Psoas muscle (tissue), 8 donors: Measurements from ENCODE around the gene SRPK2. TPM values are rescaled to one million over a fixed set of nuclear protein-coding genes. Genes with fewer than 3 reads are reported as not detected.

Experiments used
- ATAC-seq, 4 donors: fragments of 200-7000 bp; cut with Tn5 transposase; one replicate each; pipeline ENCODE4 v1.9.1; 2020; ENCODE audit warnings: moderate library complexity in 3 of 4, mild to moderate bottlenecking in 2 of 4
- DNase-seq, 2 donors: peaks; one replicate each; pipeline ENCODE4 v3.0.0-alpha.2; 2020
- H3K27ac ChIP-seq: fragments of 200-600 bp; one replicate; pipeline ENCODE4 v1.8.0; 2022
- H3K27me3 ChIP-seq, 3 donors: fragments of 200-600 bp in 1 of 3; one replicate each; pipeline versions ENCODE4 v1.6.1 to v1.8.0; 2013 to 2022; ENCODE audit warnings: low read length in 2 of 3, mild to moderate bottlenecking in 2 of 3, moderate library complexity in 1 of 3; ENCODE audit not compliant: insufficient read depth in 3 of 3
- H3K36me3 ChIP-seq, 2 donors: fragments of 200-600 bp in 1 of 2; one replicate each; pipeline versions ENCODE4 v1.6.1 to v1.8.0; 2013 to 2022; ENCODE audit warnings: low read depth in 1 of 2, mild to moderate bottlenecking in 1 of 2, moderate library complexity in 1 of 2; ENCODE audit not compliant: insufficient read depth in 1 of 2
- H3K4me1 ChIP-seq: fragments of 200-600 bp; one replicate; pipeline ENCODE4 v1.8.0; 2022
- H3K4me3 ChIP-seq: fragments of 200-600 bp; one replicate; pipeline ENCODE4 v1.8.0; 2022; ENCODE audit warnings: mild to moderate bottlenecking
- H3K9me3 ChIP-seq: fragments of 200-600 bp; one replicate; pipeline ENCODE4 v1.8.0; 2022
- CTCF ChIP-seq: fragments of 200-600 bp; IDR thresholded peaks from one replicate; pipeline ENCODE4 v1.8.0; 2022; ENCODE audit warnings: antibody characterized with exemption
- WGBS, 3 donors: extraction: QIAGEN DNeasy Blood & Tissue Kit; methylation state at CpG; one replicate each; pipeline versions ENCODE4 v1.1.6 to v1.1.7; 2013; 5-methylcytosine and 5-hydroxymethylcytosine counted together
- intact Hi-C, 2 donors: fragments of 100-400 bp; cut with DNase I; formaldehyde crosslinking; loops; one replicate each; pipeline versions ENCODE4 v1.11.0 to v1.14.2; 2022
- polyA plus RNA-seq, 3 donors: library from polyadenylated mRNA; stranded (reverse); fragments of 200-250 nt; gene quantifications; one replicate each; pipeline ENCODE4 v1.2.3, GENCODE V29; 2013
- total RNA-seq, 4 donors: library from RNA; stranded (reverse); fragmentation: NEBNext Ultra II Directional in 2 of 4; extraction: Animal tissue kit (Norgen Biotek cat#: 25700) in 2 of 4; gene quantifications; one replicate each; pipeline versions ENCODE4 v1.2.1 to v1.2.4, GENCODE V29; 2021 to 2023
- donor health status: healthy with polysubstance abuse.
- donor health status: DM: no; HTN: no; CAD: no; lungs with moderate emphysema.
- donor health status: Bipolar disorder and iron deficiency.
- donor health status: healthy.
- donor health status: DM: yes; HTN: yes; CAD: no.
- donor health status: DM: no; HTN: no; CAD: no.
- donor health status: DM: no; HTN: no; CAD: no.
- donor health status: DM: yes; HTN: yes; CAD: no.

SRPK2 gene
- total and polyA plus RNA-seq, 7 donors: 12.7 to 51.3 (median 33.2) TPM

- Histone ChIP-seq H3K4me1 (peaks cover 20% of the 10 kb centered on the region), H3K36me3 (peaks cover 0 to 21% of the 10 kb centered on the region in 2 donors), H3K4me3 (no peak overlapping the region), H3K27me3 (no peaks in the 10 kb centered on the region), H3K9me3 (no peaks in the 10 kb centered on the region), H3K27ac (no peak overlapping the region)
- WGBS, 3 donors: 88 to 93% (median 91%) methylated on average over 5 of the region's 5 CpGs
- ATAC-seq (no peak), DNase-seq (no peak)
- intact Hi-C loops: loop anchor here in 1 of 2 donors (10.0 kb wide), 1 partner anchor 362 kb away; no protein-coding TSS in a partner anchor
- no peak for TF ChIP-seq CTCF
Measured at GRCh38 chr7:105132335-105132734, 256.4 kb downstream of the SRPK2 start.

GRCh38 chr7:105131890-105132289 lies 256.8 kb downstream of the SRPK2 start:
- no peak overlapping the region for H3K4me3 ChIP-seq
- ATAC-seq (no peak), DNase-seq (no peak)
- no peak overlapping the region for H3K27ac ChIP-seq
- intact Hi-C loops: loop anchor here in 1 of 2 donors (10.0 kb wide), 1 partner anchor 363 kb away; no protein-coding TSS in a partner anchor
- peaks cover 25% of the 10 kb centered on the region for H3K4me1 ChIP-seq
- WGBS, 3 donors: 87 to 89% (median 89%) methylated on average over 7 of the region's 7 CpGs
- H3K36me3 ChIP-seq: peaks cover 0 to 21% of the 10 kb centered on the region in 2 donors
- no peaks in the 10 kb centered on the region for H3K27me3 ChIP-seq
- H3K9me3 ChIP-seq: no peaks in the 10 kb centered on the region
- TF ChIP-seq CTCF: no peak

GRCh38 chr7:105131033-105131656 lies 257.6 kb downstream of the SRPK2 start:
- no peaks in the 10 kb centered on the region for H3K27me3 ChIP-seq
- intact Hi-C loops: loop anchor here in 1 of 2 donors (10.0 kb wide), 1 partner anchor 364 kb away; no protein-coding TSS in a partner anchor
- DNase-seq (no peak), ATAC-seq (no peak)
- H3K4me3 ChIP-seq: no peak overlapping the region
- peaks cover 23% of the 10 kb centered on the region for H3K4me1 ChIP-seq
- H3K36me3 ChIP-seq: peaks cover 0 to 23% of the 10 kb centered on the region in 2 donors
- H3K27ac ChIP-seq: no peak overlapping the region
- WGBS, 3 donors: 84 to 85% (median 85%) methylated on average over 12 of the region's 12 CpGs
- no peak for TF ChIP-seq CTCF
- no peaks in the 10 kb centered on the region for H3K9me3 ChIP-seq

- 65 to 81% (median 76%) methylated on average over 2 of the region's 2 CpGs for WGBS, 3 donors
- no peak for DNase-seq
- no peak for ATAC-seq
- no peak for TF ChIP-seq CTCF
- Histone ChIP-seq H3K9me3 (no peaks in the 10 kb centered on the region), H3K4me1 (peaks cover 22% of the 10 kb centered on the region), H3K27me3 (no peaks in the 10 kb centered on the region), H3K36me3 (peaks cover 1 to 29% of the 10 kb centered on the region in 2 donors), H3K27ac (no peak overlapping the region), H3K4me3 (no peak overlapping the region)
- intact Hi-C loops: loop anchor here in 1 of 2 donors (10.0 kb wide), 1 partner anchor 364 kb away; no protein-coding TSS in a partner anchor
Measured at GRCh38 chr7:105130580-105130979, 258.1 kb downstream of the SRPK2 start.
